Measurements from ENCODE around the gene KHDC3L.

Gene KHDC3L

DNA sequence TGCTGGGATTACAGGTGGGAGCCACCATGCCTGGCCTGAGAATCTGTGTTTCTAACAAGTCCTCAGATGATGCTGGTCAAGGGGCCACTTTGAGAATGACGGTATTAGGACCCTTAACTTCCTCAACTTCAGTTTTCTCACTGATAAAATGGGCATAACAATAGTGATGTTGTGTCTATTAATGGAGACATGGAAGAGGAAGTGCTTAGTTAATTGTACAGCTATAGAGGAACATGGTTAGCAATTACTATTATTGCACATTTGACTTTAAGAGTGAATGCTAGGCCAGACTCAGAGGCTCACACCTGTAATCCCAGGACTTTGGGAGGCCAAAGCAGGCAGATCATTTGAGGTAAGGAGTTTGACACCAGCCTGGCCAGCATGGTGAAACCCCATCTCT lies 21.1 kb upstream of the KHDC3L start:
- H4K12ac ChIP-seq (ENCODE audit: low read depth, low read length), result no peak overlapping the region
- no peaks in the 10 kb centered on the region for H3K36me3 ChIP-seq (ENCODE audit: control insufficient read depth in 1 of 2, insufficient read depth in 2 of 2, low read length in 2 of 2)
- H3K27ac ChIP-seq (ENCODE audit: low read depth, low read length), result no peak overlapping the region
- H2AK5ac ChIP-seq (ENCODE audit: low read length), result no peak overlapping the region
- H3K23ac ChIP-seq (ENCODE audit: low read length), result no peak overlapping the region
- H3K27me3 ChIP-seq (ENCODE audit: insufficient read depth, low read length), result no peaks in the 10 kb centered on the region
- H3K14ac ChIP-seq (ENCODE audit: low read length), result no peak overlapping the region
- no peaks in the 10 kb centered on the region for H3K9me3 ChIP-seq (ENCODE audit: insufficient read depth, low read depth, low read length)
- H2BK120ac ChIP-seq (ENCODE audit: insufficient read depth, low read length, poor library complexity), result no peak overlapping the region
- no peak for DNase-seq
- H3K4me1 ChIP-seq (ENCODE audit: control insufficient read depth in 1 of 2, insufficient read depth in 2 of 2, low read length in 2 of 2), result no peaks in the 10 kb centered on the region
- no peak overlapping the region for H2BK5ac ChIP-seq (ENCODE audit: low read depth, low read length, poor library complexity)
- no peak overlapping the region for H3K18ac ChIP-seq (ENCODE audit: low read length)
- H3K4me3 ChIP-seq (ENCODE audit: low read depth, low read length), result no peak overlapping the region
- H3K79me1 ChIP-seq (ENCODE audit: low read length), result no peaks in the 10 kb centered on the region
- H2BK12ac ChIP-seq (ENCODE audit: low read length), result no peak overlapping the region
- no peak overlapping the region for H3K9ac ChIP-seq (ENCODE audit: low read length)
- no peak overlapping the region for H2AFZ ChIP-seq (ENCODE audit: insufficient read depth, low read length, poor library complexity)
- WGBS (ENCODE audit: extremely low coverage, insufficient coverage, insufficient read length), result no CpG with 5 or more reads among the region's 1 CpG
- no peak overlapping the region for H3K4ac ChIP-seq (ENCODE audit: low read depth, low read length)
- no peak overlapping the region for H4K91ac ChIP-seq (ENCODE audit: low read depth, low read length)
- no peak overlapping the region for H3K4me2 ChIP-seq (ENCODE audit: low read length)
- H4K8ac ChIP-seq (ENCODE audit: low read depth, low read length), result no peak overlapping the region
- no peaks in the 10 kb centered on the region for H3K79me2 ChIP-seq (ENCODE audit: control insufficient read depth, insufficient read depth, low read length, poor library complexity)

DNA sequence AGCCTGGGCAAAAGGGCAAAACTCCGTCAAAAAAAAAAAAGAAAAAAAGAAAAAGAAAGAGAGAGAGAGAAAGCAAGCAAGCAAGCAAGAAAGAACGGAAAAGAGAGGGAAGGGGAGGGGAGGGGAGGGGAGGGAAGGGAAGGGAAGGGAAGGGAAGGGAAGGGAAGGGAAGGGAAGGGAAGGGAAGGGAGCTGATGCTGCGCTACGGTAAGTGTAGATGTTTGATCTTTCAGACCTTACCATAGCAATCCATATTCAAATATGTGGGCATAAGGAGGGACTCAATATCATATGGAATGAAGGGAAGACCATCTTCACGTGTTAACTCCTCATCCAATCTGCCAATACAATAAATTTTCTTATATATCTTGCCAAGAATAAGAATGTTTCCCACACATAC lies 20.3 kb upstream of the KHDC3L start:
- H3K27ac ChIP-seq (ENCODE audit: low read depth, low read length), result no peak overlapping the region
- no peaks in the 10 kb centered on the region for H3K27me3 ChIP-seq (ENCODE audit: insufficient read depth, low read length)
- H3K36me3 ChIP-seq (ENCODE audit: control insufficient read depth in 1 of 2, insufficient read depth in 2 of 2, low read length in 2 of 2), result no peaks in the 10 kb centered on the region
- H2BK120ac ChIP-seq (ENCODE audit: insufficient read depth, low read length, poor library complexity), result no peak overlapping the region
- H3K4me2 ChIP-seq (ENCODE audit: low read length), result no peak overlapping the region
- H3K23ac ChIP-seq (ENCODE audit: low read length), result no peak overlapping the region
- no peak overlapping the region for H4K12ac ChIP-seq (ENCODE audit: low read depth, low read length)
- H2AK5ac ChIP-seq (ENCODE audit: low read length), result no peak overlapping the region
- no peak overlapping the region for H3K18ac ChIP-seq (ENCODE audit: low read length)
- no peak overlapping the region for H2BK5ac ChIP-seq (ENCODE audit: low read depth, low read length, poor library complexity)
- H4K8ac ChIP-seq (ENCODE audit: low read depth, low read length), result no peak overlapping the region
- no peaks in the 10 kb centered on the region for H3K4me1 ChIP-seq (ENCODE audit: control insufficient read depth in 1 of 2, insufficient read depth in 2 of 2, low read length in 2 of 2)
- H3K9me3 ChIP-seq (ENCODE audit: insufficient read depth, low read depth, low read length), result no peaks in the 10 kb centered on the region
- H3K4ac ChIP-seq (ENCODE audit: low read depth, low read length), result no peak overlapping the region
- no CpG with 5 or more reads among the region's 5 CpGs for WGBS (ENCODE audit: extremely low coverage, insufficient coverage, insufficient read length)
- H3K9ac ChIP-seq (ENCODE audit: low read length), result no peak overlapping the region
- H3K14ac ChIP-seq (ENCODE audit: low read length), result no peak overlapping the region
- H4K91ac ChIP-seq (ENCODE audit: low read depth, low read length), result no peak overlapping the region
- H3K4me3 ChIP-seq (ENCODE audit: low read depth, low read length), result no peak overlapping the region
- no peak overlapping the region for H2BK12ac ChIP-seq (ENCODE audit: low read length)
- no peak for DNase-seq
- H3K79me2 ChIP-seq (ENCODE audit: control insufficient read depth, insufficient read depth, low read length, poor library complexity), result no peaks in the 10 kb centered on the region
- no peaks in the 10 kb centered on the region for H3K79me1 ChIP-seq (ENCODE audit: low read length)
- H2AFZ ChIP-seq (ENCODE audit: insufficient read depth, low read length, poor library complexity), result no peak overlapping the region

GRCh38 chr6:73343164-73343563 lies 19.3 kb upstream of the KHDC3L start:
- Histone ChIP-seq H3K9me3 (ENCODE audit: insufficient read depth, low read depth, low read length) (no peaks in the 10 kb centered on the region), H3K14ac (ENCODE audit: low read length) (no peak overlapping the region), H3K36me3 (ENCODE audit: control insufficient read depth in 1 of 2, insufficient read depth in 2 of 2, low read length in 2 of 2) (no peaks in the 10 kb centered on the region), H2BK120ac (ENCODE audit: insufficient read depth, low read length, poor library complexity) (no peak overlapping the region), H2AK5ac (ENCODE audit: low read length) (no peak overlapping the region), H3K27me3 (ENCODE audit: insufficient read depth, low read length) (peaks cover under 1% of the 10 kb centered on the region), H3K4me3 (ENCODE audit: low read depth, low read length) (no peak overlapping the region), H2AFZ (ENCODE audit: insufficient read depth, low read length, poor library complexity) (no peak overlapping the region), H3K79me1 (ENCODE audit: low read length) (no peaks in the 10 kb centered on the region), H3K4ac (ENCODE audit: low read depth, low read length) (no peak overlapping the region), H3K4me2 (ENCODE audit: low read length) (no peak overlapping the region), H4K91ac (ENCODE audit: low read depth, low read length) (no peak overlapping the region), H3K4me1 (ENCODE audit: control insufficient read depth in 1 of 2, insufficient read depth in 2 of 2, low read length in 2 of 2) (no peaks in the 10 kb centered on the region), H4K12ac (ENCODE audit: low read depth, low read length) (no peak overlapping the region), H3K23ac (ENCODE audit: low read length) (no peak overlapping the region), H3K27ac (ENCODE audit: low read depth, low read length) (no peak overlapping the region), H2BK5ac (ENCODE audit: low read depth, low read length, poor library complexity) (no peak overlapping the region), H4K8ac (ENCODE audit: low read depth, low read length) (no peak overlapping the region), H3K79me2 (ENCODE audit: control insufficient read depth, insufficient read depth, low read length, poor library complexity) (no peaks in the 10 kb centered on the region), H2BK12ac (ENCODE audit: low read length) (no peak overlapping the region), H3K18ac (ENCODE audit: low read length) (no peak overlapping the region), H3K9ac (ENCODE audit: low read length) (no peak overlapping the region)
- DNase-seq, result no peak

DNA sequence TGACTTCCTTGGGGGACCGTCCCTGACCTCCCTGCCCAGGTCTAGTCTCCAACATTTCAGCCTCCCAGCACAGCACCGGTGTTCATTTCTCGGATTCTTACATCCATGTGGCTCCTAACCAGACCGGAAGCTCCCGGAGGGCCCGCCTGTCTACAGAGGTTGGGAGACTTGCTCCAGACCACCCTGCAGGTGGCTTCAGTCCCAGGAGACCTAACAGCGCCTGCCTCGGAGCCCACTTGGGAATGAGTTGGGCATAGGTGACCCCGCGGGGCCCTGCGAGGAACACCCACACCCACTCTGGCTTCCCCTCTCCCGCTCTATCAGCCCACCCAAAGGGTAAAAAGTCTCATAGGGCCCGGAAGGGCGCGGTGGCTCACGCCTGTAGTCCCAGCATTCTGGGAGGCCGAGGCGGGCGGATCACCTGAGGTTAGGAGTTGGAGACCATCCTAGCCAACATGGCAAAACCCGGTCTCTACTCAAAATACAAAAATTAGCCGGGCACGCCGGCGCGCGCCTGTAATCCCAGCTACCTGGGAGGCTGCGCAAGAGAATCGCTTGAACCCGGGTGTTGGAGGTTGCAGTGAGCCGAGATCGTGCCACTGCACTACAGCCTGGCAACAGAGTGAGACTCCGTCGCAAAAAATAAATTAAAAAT lies 13.8 kb upstream of the KHDC3L start:
- Histone ChIP-seq H3K23ac (ENCODE audit: low read length) (no peak overlapping the region), H3K4ac (ENCODE audit: low read depth, low read length) (no peak overlapping the region), H3K9me3 (ENCODE audit: insufficient read depth, low read depth, low read length) (no peaks in the 10 kb centered on the region), H3K18ac (ENCODE audit: low read length) (no peak overlapping the region), H3K14ac (ENCODE audit: low read length) (no peak overlapping the region), H3K4me3 (ENCODE audit: low read depth, low read length) (no peak overlapping the region), H3K4me1 (ENCODE audit: control insufficient read depth in 1 of 2, insufficient read depth in 2 of 2, low read length in 2 of 2) (no peaks in the 10 kb centered on the region), H4K91ac (ENCODE audit: low read depth, low read length) (no peak overlapping the region), H4K8ac (ENCODE audit: low read depth, low read length) (no peak overlapping the region), H3K79me1 (ENCODE audit: low read length) (no peaks in the 10 kb centered on the region), H3K27me3 (ENCODE audit: insufficient read depth, low read length) (peaks cover 17% of the 10 kb centered on the region), H3K4me2 (ENCODE audit: low read length) (no peak overlapping the region), H2BK5ac (ENCODE audit: low read depth, low read length, poor library complexity) (no peak overlapping the region), H2BK120ac (ENCODE audit: insufficient read depth, low read length, poor library complexity) (no peak overlapping the region), H3K36me3 (ENCODE audit: control insufficient read depth in 1 of 2, insufficient read depth in 2 of 2, low read length in 2 of 2) (no peaks in the 10 kb centered on the region), H3K27ac (ENCODE audit: low read depth, low read length) (no peak overlapping the region), H2BK12ac (ENCODE audit: low read length) (no peak overlapping the region), H3K79me2 (ENCODE audit: control insufficient read depth, insufficient read depth, low read length, poor library complexity) (no peaks in the 10 kb centered on the region), H3K9ac (ENCODE audit: low read length) (no peak overlapping the region), H4K12ac (ENCODE audit: low read depth, low read length) (no peak overlapping the region), H2AFZ (ENCODE audit: insufficient read depth, low read length, poor library complexity) (no peak overlapping the region), H2AK5ac (ENCODE audit: low read length) (no peak overlapping the region)
- no CpG with 5 or more reads among the region's 33 CpGs for WGBS (ENCODE audit: extremely low coverage, insufficient coverage, insufficient read length)
- no peak for DNase-seq
